Heart right ventricle (tissue), 16 donors: ENCODE measurements around the gene MRAP2. TPM values are rescaled to one million over a fixed set of nuclear protein-coding genes. Genes with fewer than 3 reads are reported as not detected.
"Not testable (repeated sequence)": the region's sequence is repeated elsewhere in the genome, so short reads cannot be mapped to it uniquely, and the experiment has no call there.

Source experiments
- ATAC-seq, 8 donors: fragments of 200-7000 bp; cut with Tn5 transposase; one replicate each; pipeline ENCODE4 v1.9.1; 2020; ENCODE audit warnings: mild to moderate bottlenecking in 8 of 8, moderate library complexity in 8 of 8, moderate number of reproducible peaks in 1 of 8
- DNase-seq, 2 donors: peaks; one replicate each; pipeline ENCODE4 v3.0.0-alpha.2; 2020
- H3K27ac ChIP-seq, 10 donors: fragments of 200-600 bp; sonication (generic) in 2 of 10; one replicate each; pipeline versions ENCODE4 v1.5.0 to v1.8.0; 2020 to 2022; ENCODE audit warnings: mild to moderate bottlenecking in 3 of 10
- H3K27me3 ChIP-seq, 7 donors: fragments of 200-600 bp; one replicate each; pipeline ENCODE4 v1.8.0; 2021 to 2022; ENCODE audit warnings: mild to moderate bottlenecking in 2 of 7
- H3K36me3 ChIP-seq, 9 donors: fragments of 200-600 bp; sonication (generic) in 1 of 9; one replicate each; pipeline versions ENCODE4 v1.5.0 to v1.8.0; 2020 to 2022; ENCODE audit warnings: mild to moderate bottlenecking in 2 of 9
- H3K4me1 ChIP-seq, 9 donors: fragments of 200-600 bp; sonication (generic) in 1 of 9; one replicate each; pipeline versions ENCODE4 v1.5.0 to v1.8.0; 2020 to 2022; ENCODE audit warnings: mild to moderate bottlenecking in 4 of 9
- H3K4me3 ChIP-seq, 10 donors: fragments of 200-600 bp; sonication (generic) in 2 of 10; one replicate each; pipeline versions ENCODE4 v1.5.0 to v1.8.0; 2020 to 2022; ENCODE audit warnings: mild to moderate bottlenecking in 7 of 10, moderate library complexity in 2 of 10
- H3K9me3 ChIP-seq, 11 donors: fragments of 200-600 bp in 10 of 11; sonication (generic) in 2 of 11; one replicate each; pipeline versions ENCODE4 v1.5.0 to v1.8.0; 2013 to 2022; ENCODE audit warnings: mild to moderate bottlenecking in 2 of 11, control low read depth in 1 of 11, moderate library complexity in 1 of 11
- CTCF ChIP-seq, 9 donors: fragments of 200-600 bp; sonication (generic) in 2 of 9; IDR thresholded peaks; one replicate each; pipeline versions ENCODE4 v1.5.0 to v1.8.0; 2021 to 2022; ENCODE audit warnings: antibody characterized with exemption in 9 of 9, mild to moderate bottlenecking in 5 of 9, moderate library complexity in 1 of 9
- WGBS, 2 donors: extraction: QIAGEN DNeasy Blood & Tissue Kit; methylation state at CpG; one replicate each; pipeline ENCODE4 v1.1.7; 2013; ENCODE audit warnings: inconsistent platforms in 1 of 2; 5-methylcytosine and 5-hydroxymethylcytosine counted together
- intact Hi-C, 10 donors: fragments of 100-400 bp; cut with DNase I; formaldehyde crosslinking; loops; one replicate each; pipeline versions ENCODE4 v1.11.1 to v1.14.2; 2022
- polyA plus RNA-seq, 2 donors: library from polyadenylated mRNA; stranded (reverse); fragments of 200-250 nt; gene quantifications; one replicate each; pipeline ENCODE4 v1.2.3, GENCODE V29; 2013
- total RNA-seq, 10 donors: library from RNA; stranded (reverse); fragmentation: NEBNext Ultra II Directional in 3 of 10; extraction: Animal tissue kit (Norgen Biotek cat#: 25700) in 3 of 10; gene quantifications; one replicate each; pipeline versions ENCODE4 v1.2.1 to v1.2.4, GENCODE V29; 2021 to 2023
- donor health status: Arrhythmogenic right ventricular cardiomyopathy.
- donor health status: ischemic (EF 13 %, LVEDD 7.1; RV severe dilation, severe dysfunction).
- donor health status: healthy with polysubstance abuse.
- donor health status: DM: no; HTN: yes; CAD: no.
- donor health status: DM: no; HTN: no; CAD: no.
- donor health status: ischemic (EF 25% LVEDD 6.9; RV normal size, moderate dysfunction).
- donor health status: ischemic (EF 25% LVEDD 5.7; RV mildly dilated, moderate dysfunction).
- donor health status: healthy.
- donor health status: DM: yes; HTN: yes; CAD: no.
- donor health status: Ischemic cardiomyopathy.
- donor health status: ischemic (EF 35%, LVEDD 5.7; RV mildly dilated, moderate dysfunction).
- donor health status: nonischemic (EF 11% LVEDD 7.7; RV severe dilation, severe dysfunction).
- donor health status: DM: yes; HTN: yes; CAD: no.
- donor health status: PGD.
- donor health status: ischemic (EF 29% LVEDD 5.4; RV normal size, mild dysfunction).
- donor health status: nonischemic (EF 23%, LVEDD 6.1; RV moderate dilation, normal function).

MRAP2 gene
- total and polyA plus RNA-seq, 12 donors = 0.14 to 0.56 (median 0.22) TPM; not detected in 3

- ATAC-seq (no peak), DNase-seq (no peak)
- Histone ChIP-seq H3K4me1 (no peaks in the 10 kb centered on the region), H3K36me3 (no peaks in the 10 kb centered on the region), H3K27me3 (no peaks in the 10 kb centered on the region), H3K9me3 (peaks cover 0 to 7% (median 0%) of the 10 kb centered on the region in 11 donors), H3K4me3 (no peak overlapping the region), H3K27ac (no peak overlapping the region)
- no peak for TF ChIP-seq CTCF (IDR thresholded peaks at IDR 0.05)
- intact Hi-C loops = no loop called here
- 60 to 65% methylated on average over 2 of the region's 2 CpGs for WGBS, 2 donors
Measured at GRCh38 chr6:84065693-84066290, 32.2 kb downstream of the MRAP2 start.

GRCh38 chr6:84066536-84066935 lies 33.0 kb downstream of the MRAP2 start:
- no peak overlapping the region for H3K4me3 ChIP-seq
- no peaks in the 10 kb centered on the region for H3K27me3 ChIP-seq
- no peak overlapping the region for H3K27ac ChIP-seq
- no peaks in the 10 kb centered on the region for H3K4me1 ChIP-seq
- peaks cover 0 to 15% (median 0%) of the 10 kb centered on the region in 11 donors for H3K9me3 ChIP-seq
- H3K36me3 ChIP-seq = no peaks in the 10 kb centered on the region
- ATAC-seq (no peak), DNase-seq (no peak)
- intact Hi-C loops = no loop called here
- no peak for TF ChIP-seq CTCF (IDR thresholded peaks at IDR 0.05)
- 66 to 72% methylated on average over 3 of the region's 3 CpGs for WGBS, 2 donors

GRCh38 chr6:84068873-84069272 lies 35.3 kb downstream of the MRAP2 start:
- peaks cover 0 to 16% (median 0%) of the 10 kb centered on the region in 11 donors for H3K9me3 ChIP-seq
- ATAC-seq, H3K4me3 ChIP-seq, H3K36me3 ChIP-seq, H3K27ac ChIP-seq, DNase-seq, H3K4me1 ChIP-seq, intact Hi-C loops, H3K27me3 ChIP-seq: not testable (repeated sequence)
- 84 to 87% methylated on average over 5 of the region's 5 CpGs for WGBS, 2 donors

GRCh38 chr6:84072442-84072997 lies 38.9 kb downstream of the MRAP2 start:
- Histone ChIP-seq H3K9me3 (peaks cover 0 to 11% (median 0%) of the 10 kb centered on the region in 11 donors), H3K27me3 (no peaks in the 10 kb centered on the region), H3K27ac (no peak overlapping the region), H3K36me3 (no peaks in the 10 kb centered on the region), H3K4me1 (no peaks in the 10 kb centered on the region), H3K4me3 (no peak overlapping the region)
- intact Hi-C loops = no loop called here
- no peak for ATAC-seq
- no peak for DNase-seq
- no peak for TF ChIP-seq CTCF (IDR thresholded peaks at IDR 0.05)
- WGBS, 2 donors = 90 to 91% methylated on average over 7 of the region's 7 CpGs
